ENCODE results near the gene SPRR1A. TPM values are rescaled to one million over a fixed set of nuclear protein-coding genes. Genes with fewer than 3 reads are reported as not detected.

Gene SPRR1A
- total and polyA plus RNA-seq, 2 of the 4 experiments (the other 2 are of a cell fraction), result not detected

DNA sequence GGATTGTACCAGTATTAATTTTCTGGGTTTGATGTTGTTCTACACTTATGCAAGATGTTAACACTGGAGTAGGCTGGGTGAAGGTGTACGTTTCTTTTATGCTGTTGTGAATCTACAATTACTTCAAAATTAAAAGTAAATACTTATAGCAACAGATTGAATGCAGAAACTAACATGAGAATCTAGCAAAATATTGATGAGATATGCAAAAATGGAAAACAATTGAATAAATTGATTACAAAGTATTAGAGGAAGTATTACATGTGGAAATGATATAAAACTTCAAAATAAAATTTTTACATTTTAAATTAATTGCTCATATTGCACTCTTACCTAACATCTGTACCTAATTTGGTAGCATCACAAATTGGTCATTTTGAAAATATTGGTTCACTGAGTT is 12.0 kb downstream of the SPRR1A start:
- H3K36me3 ChIP-seq (ENCODE audit: control insufficient read depth, insufficient read depth, low read length), result no peaks in the 10 kb centered on the region
- CTCF ChIA-PET, result interaction anchor here (0.7 kb wide), 1 partner anchor 12 kb away, joined by 3 read pairs; the partner anchor contains the start of gene SPRR1A
- peak; percentile 59; the same call in 1 of the 2 replicates for TF ChIP-seq MAFK (IDR thresholded peaks at IDR 0.05; ENCODE audit: low read depth, low read length)
- TF ChIP-seq POLR2A (IDR thresholded peaks at IDR 0.05; ENCODE audit: low read depth, low read length), result no peak
- H3K79me1 ChIP-seq (ENCODE audit: low read depth in 1 of 2, low read length in 2 of 2), result no peaks in the 10 kb centered on the region
- POLR2A ChIA-PET (ENCODE audit: unreplicated experiment), result no interaction called here
- no peaks in the 10 kb centered on the region for H4K20me1 ChIP-seq (ENCODE audit: insufficient read depth, low read length)
- H4K5ac ChIP-seq (ENCODE audit: low read depth, low read length), result no peak overlapping the region
- H3K9me3 ChIP-seq (ENCODE audit: control insufficient read depth, insufficient read depth, low read length), result no peaks in the 10 kb centered on the region
- H3K23ac ChIP-seq (ENCODE audit: low read depth, low read length), result no peak overlapping the region
- no peak overlapping the region for H3K4me2 ChIP-seq (ENCODE audit: low read depth, low read length)
- H2AK5ac ChIP-seq (ENCODE audit: low read depth, low read length), result no peak overlapping the region
- H2BK5ac ChIP-seq (ENCODE audit: low read depth, low read length, poor library complexity, severe bottlenecking), result no peak overlapping the region
- no peak overlapping the region for H2BK120ac ChIP-seq (ENCODE audit: low read depth, low read length)
- H4K91ac ChIP-seq (ENCODE audit: insufficient read depth, low read depth, low read length), result no peak overlapping the region
- dilution Hi-C loops (cut with HindIII; ENCODE audit: low sequenced_read_pairs, unreplicated experiment) (no loop called here), in situ Hi-C loops (cut with MboI; ENCODE audit: low sequenced_read_pairs) (no loop called here), intact Hi-C loops (cut with micrococcal nuclease) (no loop called here)
- no peaks in the 10 kb centered on the region for H3K4me1 ChIP-seq (ENCODE audit: control insufficient read depth, insufficient read depth, low read length)
- no peak overlapping the region for H3K27ac ChIP-seq (ENCODE audit: insufficient read depth, low read length)
- no peak overlapping the region for H2AK9ac ChIP-seq (replicated peaks; ENCODE audit: low read depth, low read length, poor library complexity)
- no peaks in the 10 kb centered on the region for H3K27me3 ChIP-seq (ENCODE audit: control insufficient read depth, insufficient read depth, low read length)
- H2BK20ac ChIP-seq (ENCODE audit: low read depth, low read length), result no peak overlapping the region
- H3K4me3 ChIP-seq (ENCODE audit: insufficient read depth, low read depth, low read length), result no peak overlapping the region
- BruUV-seq (replicated peaks), result no TSS peak
- DNase-seq (no peak), ATAC-seq (ENCODE audit: low read depth) (no peak)
- no peak overlapping the region for H2AFZ ChIP-seq (replicated peaks; ENCODE audit: low read length, poor library complexity)
- H3K9ac ChIP-seq (ENCODE audit: low read depth, low read length), result no peak overlapping the region
- no peak overlapping the region for H3K18ac ChIP-seq (ENCODE audit: low read depth, low read length)
- no CpG with 5 or more reads among the region's 1 CpG for WGBS, 2 experiments (ENCODE audit: extremely low coverage in 2 of 2, insufficient read length in 1 of 2)
- H3K56ac ChIP-seq (ENCODE audit: extremely low read depth, insufficient read depth, low read length), result no peak overlapping the region
- no peak overlapping the region for H3K14ac ChIP-seq (replicated peaks; ENCODE audit: low read depth, low read length)
- H4K8ac ChIP-seq (ENCODE audit: low read depth in 2 of 2, low read length in 2 of 2), result no peak overlapping the region
- no peaks in the 10 kb centered on the region for H3K9me1 ChIP-seq (ENCODE audit: insufficient read depth, low read length)
- no peak overlapping the region for H2BK15ac ChIP-seq (ENCODE audit: low read depth, low read length)
- H3K4ac ChIP-seq (ENCODE audit: low read depth, low read length), result no peak overlapping the region
